Endodermal cell (in vitro differentiated cells): ENCODE measurements around the gene IKZF4. TPM values are rescaled to one million over a fixed set of nuclear protein-coding genes. Genes with fewer than 3 reads are reported as not detected.
"Not testable (repeated sequence)": the region's sequence is repeated elsewhere in the genome, so short reads cannot be mapped to it uniquely, and the experiment has no call there.

Experiments used
- DNase-seq: peaks from one replicate; pipeline ENCODE4 v3.0.0-alpha.2; 2017
- H3K27ac ChIP-seq: 2 replicates; pipeline ENCODE4 v1.5.1; 2013; ENCODE audit warnings: mild to moderate bottlenecking, low read depth, low read length, moderate library complexity
- H3K27me3 ChIP-seq: 2 replicates; pipeline ENCODE4 v1.6.1; 2013; ENCODE audit warnings: mild to moderate bottlenecking, low read length, moderate library complexity; ENCODE audit not compliant: insufficient read depth, control insufficient read depth, poor library complexity, severe bottlenecking
- H3K36me3 ChIP-seq: 2 replicates; pipeline ENCODE4 v1.7.0; 2013; ENCODE audit warnings: mild to moderate bottlenecking, low read length, moderate library complexity; ENCODE audit not compliant: control insufficient read depth, insufficient read depth
- H3K4me1 ChIP-seq: one replicate; pipeline ENCODE4 v1.7.0; 2013; ENCODE audit warnings: low read length; ENCODE audit not compliant: control insufficient read depth, insufficient read depth
- H3K4me3 ChIP-seq: 2 replicates; pipeline ENCODE4 v1.5.1; 2013; ENCODE audit warnings: mild to moderate bottlenecking, low read length, moderate library complexity
- H3K9ac ChIP-seq: 2 replicates; pipeline ENCODE4 v1.6.1; 2013; ENCODE audit warnings: mild to moderate bottlenecking, low read length, moderate library complexity; ENCODE audit not compliant: poor library complexity, severe bottlenecking; ENCODE audit errors: extremely low read depth
- H3K9me3 ChIP-seq: 2 replicates; pipeline ENCODE4 v1.6.1; 2013; ENCODE audit warnings: mild to moderate bottlenecking, low read length, moderate library complexity; ENCODE audit not compliant: control insufficient read depth
- H3K27ac Mint-ChIP-seq: 2 replicates; pipeline ENCODE4 v1.8.0; 2020; ENCODE audit warnings: mixed read lengths
- H3K27me3 Mint-ChIP-seq: 2 replicates; pipeline ENCODE4 v1.8.0; 2021; ENCODE audit warnings: mild to moderate bottlenecking, mixed read lengths; ENCODE audit not compliant: insufficient read depth
- H3K36me3 Mint-ChIP-seq: 2 replicates; pipeline ENCODE4 v1.8.0; 2020; ENCODE audit warnings: low read depth, mixed read lengths
- H3K4me1 Mint-ChIP-seq: 2 replicates; pipeline ENCODE4 v1.8.0; 2020; ENCODE audit warnings: mixed read lengths
- H3K4me3 Mint-ChIP-seq: 2 replicates; pipeline ENCODE4 v1.8.0; 2020; ENCODE audit warnings: mild to moderate bottlenecking, moderate library complexity, mixed read lengths
- H3K9me3 Mint-ChIP-seq: 2 replicates; pipeline ENCODE4 v1.8.0; 2020; ENCODE audit warnings: mild to moderate bottlenecking, mixed read lengths
- WGBS, 2 experiments: methylation state at CpG; one replicate each; pipeline versions ENCODE4 v1.1.5 to v1.1.7; 2013; ENCODE audit warnings: missing lambda C conversion rate in 2 of 2, mixed read lengths in 1 of 2; ENCODE audit not compliant: insufficient coverage in 1 of 2, insufficient read length in 1 of 2; 5-methylcytosine and 5-hydroxymethylcytosine counted together
- total RNA-seq, 2 donors: library from RNA; stranded (reverse); fragmentation: NEBNext Ultra II Directional in 1 of 2; extraction: Animal tissue kit (Norgen Biotek cat#: 25700) in 1 of 2; gene quantifications; 2 replicates in 1 of 2; 3 replicates in 1 of 2; pipeline ENCODE4 v1.2.1, GENCODE V29; 2021
- TF ChIP-seq, protein P1 (sequence below): fragments of 200-600 bp; sonication (generic); conservative IDR thresholded peaks from 2 replicates; pipeline ENCODE4 v1.5.0; 2021; ENCODE audit warnings: antibody characterized with exemption, mild to moderate bottlenecking

IKZF4 gene
- total RNA-seq, 2 donors from 2014 or later = 9.8 to 10.2 TPM

DNA sequence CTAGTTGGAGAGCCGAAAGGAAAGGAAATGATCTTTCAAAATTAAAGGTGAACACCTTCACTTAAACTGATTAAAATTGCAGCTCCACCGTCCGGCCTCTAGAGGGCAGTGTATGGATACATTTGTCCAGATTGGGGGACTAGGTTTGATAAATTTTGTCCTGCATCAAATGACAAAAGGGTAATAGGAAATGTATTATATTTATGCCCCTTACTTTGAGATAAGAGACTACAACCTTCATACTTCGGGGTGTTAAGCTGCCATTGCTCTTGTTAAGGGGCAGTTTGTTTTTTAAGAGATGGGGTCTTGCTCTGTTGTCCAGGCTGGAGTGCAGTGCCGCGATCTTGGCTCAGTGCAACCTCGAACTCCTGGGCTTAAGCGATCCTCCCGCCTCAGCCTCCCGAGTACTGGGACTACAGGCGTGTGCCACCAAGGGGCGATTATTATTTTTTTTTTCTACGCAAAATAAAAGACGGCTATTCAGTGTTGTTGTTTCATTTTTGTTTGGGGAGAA is 24.6 kb upstream of the IKZF4 start:
- Histone ChIP-seq H3K9me3 (peaks cover 23% of the 10 kb centered on the region), H3K27me3 (no peaks in the 10 kb centered on the region), H3K9ac (peak overlapping the region; percentile 88), H3K4me1 (no peaks in the 10 kb centered on the region), H3K27ac (no peak overlapping the region), H3K36me3 (peaks cover 43% of the 10 kb centered on the region), H3K4me3 (peak overlapping the region; percentile 99)
- Mint-ChIP-seq H3K4me3 (peak overlapping the region; percentile 95), H3K9me3 (peaks cover 12% of the 10 kb centered on the region), H3K27me3 (no peaks in the 10 kb centered on the region), H3K4me1 (peaks cover 11% of the 10 kb centered on the region), H3K27ac (peak overlapping the region; percentile 66), H3K36me3 (peaks cover 48% of the 10 kb centered on the region)
- WGBS, 2 experiments = 69 to 93% methylated on average over 7 to 14 of the region's 14 CpGs
- TF ChIP-seq, protein P1, sequence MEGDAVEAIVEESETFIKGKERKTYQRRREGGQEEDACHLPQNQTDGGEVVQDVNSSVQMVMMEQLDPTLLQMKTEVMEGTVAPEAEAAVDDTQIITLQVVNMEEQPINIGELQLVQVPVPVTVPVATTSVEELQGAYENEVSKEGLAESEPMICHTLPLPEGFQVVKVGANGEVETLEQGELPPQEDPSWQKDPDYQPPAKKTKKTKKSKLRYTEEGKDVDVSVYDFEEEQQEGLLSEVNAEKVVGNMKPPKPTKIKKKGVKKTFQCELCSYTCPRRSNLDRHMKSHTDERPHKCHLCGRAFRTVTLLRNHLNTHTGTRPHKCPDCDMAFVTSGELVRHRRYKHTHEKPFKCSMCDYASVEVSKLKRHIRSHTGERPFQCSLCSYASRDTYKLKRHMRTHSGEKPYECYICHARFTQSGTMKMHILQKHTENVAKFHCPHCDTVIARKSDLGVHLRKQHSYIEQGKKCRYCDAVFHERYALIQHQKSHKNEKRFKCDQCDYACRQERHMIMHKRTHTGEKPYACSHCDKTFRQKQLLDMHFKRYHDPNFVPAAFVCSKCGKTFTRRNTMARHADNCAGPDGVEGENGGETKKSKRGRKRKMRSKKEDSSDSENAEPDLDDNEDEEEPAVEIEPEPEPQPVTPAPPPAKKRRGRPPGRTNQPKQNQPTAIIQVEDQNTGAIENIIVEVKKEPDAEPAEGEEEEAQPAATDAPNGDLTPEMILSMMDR = peak; percentile 93
- DNase-seq = peak; percentile 81

DNA sequence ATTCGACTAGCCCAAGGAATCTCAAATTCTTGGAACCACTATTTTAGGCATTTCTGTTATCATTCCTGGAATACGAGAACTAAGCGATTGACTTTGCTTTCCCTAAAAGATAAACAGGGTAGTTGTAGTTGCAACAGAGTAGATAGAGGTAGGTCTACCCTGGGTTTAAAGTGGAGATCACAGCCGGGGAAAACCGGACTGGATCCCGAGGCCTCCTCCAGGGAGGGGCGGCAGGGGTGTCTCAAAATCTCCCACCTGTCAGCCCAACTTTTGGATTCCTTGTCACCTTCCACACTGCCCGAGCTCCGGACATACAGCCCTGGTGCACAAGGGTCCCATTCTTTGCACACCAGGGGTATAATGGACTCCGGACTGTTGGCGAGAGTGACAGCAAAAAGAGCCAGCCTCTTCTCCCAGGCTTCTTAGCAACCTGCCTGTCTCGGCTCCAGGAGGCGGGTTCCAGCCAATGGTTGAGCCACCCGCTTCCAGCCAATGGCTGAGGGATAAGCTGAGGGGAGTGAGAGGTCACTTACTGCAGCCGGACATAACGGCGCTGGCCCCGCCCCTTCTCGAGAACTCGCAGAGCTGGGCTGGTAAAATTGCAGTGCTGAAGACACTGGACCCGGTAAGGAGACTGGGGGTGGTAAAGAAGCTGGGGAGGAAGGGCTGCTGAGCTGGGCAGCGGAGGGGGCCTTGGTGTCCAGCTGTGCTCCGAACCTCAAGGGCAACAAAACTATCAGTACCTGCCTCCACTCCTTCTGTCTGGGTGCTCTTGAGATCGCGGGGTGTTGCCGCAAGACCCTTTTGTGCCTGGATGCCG is 23.9 kb upstream of the IKZF4 start, which contains the start of gene SUOX:
SUOX (plus strand) TSS at position 562 of the 820 bp plus-strand sequence. CDS start 4,946 bp downstream, outside the sequence.
- H3K27me3 ChIP-seq = no peaks in the 10 kb centered on the region
- DNase-seq = peak; percentile 100
- Mint-ChIP-seq H3K4me3 (peak within 1 kb of the TSS; percentile 95), H3K36me3 (peaks cover 49% of the 10 kb centered on the region), H3K4me1 (peaks cover 15% of the 10 kb centered on the region), H3K9me3 (peaks cover 16% of the 10 kb centered on the region), H3K27ac (peak within 1 kb of the TSS; percentile 96), H3K27me3 (no peaks in the 10 kb centered on the region)
- peaks cover 30% of the 10 kb centered on the region for H3K9me3 ChIP-seq
- no peak within 1 kb of the TSS for H3K27ac ChIP-seq
- no peaks in the 10 kb centered on the region for H3K4me1 ChIP-seq
- 11 to 25% methylated on average over 13 to 27 of the region's 27 CpGs for WGBS, 2 experiments
- H3K4me3 ChIP-seq = peak within 1 kb of the TSS; percentile 99
- peak within 1 kb of the TSS; percentile 88 for H3K9ac ChIP-seq
- H3K36me3 ChIP-seq = peaks cover 45% of the 10 kb centered on the region
- TF ChIP-seq, protein P1 = no peak

GRCh38 chr12:55997535-55997859 is 23.3 kb upstream of the IKZF4 start:
- Histone ChIP-seq H3K27ac (no peak overlapping the region), H3K9ac (peak overlapping the region; percentile 88), H3K36me3 (peaks cover 45% of the 10 kb centered on the region), H3K4me3 (peak overlapping the region; percentile 99), H3K27me3 (no peaks in the 10 kb centered on the region), H3K4me1 (no peaks in the 10 kb centered on the region), H3K9me3 (peaks cover 36% of the 10 kb centered on the region)
- H3K27ac Mint-ChIP-seq = peak overlapping the region; percentile 96
- H3K9me3 Mint-ChIP-seq = peaks cover 16% of the 10 kb centered on the region
- TF ChIP-seq, protein P1 = no peak
- H3K27me3 Mint-ChIP-seq = no peaks in the 10 kb centered on the region
- peak overlapping the region; percentile 95 for H3K4me3 Mint-ChIP-seq
- 5 to 8% methylated on average over 4 to 5 of the region's 5 CpGs for WGBS, 2 experiments
- no peak for DNase-seq
- peaks cover 49% of the 10 kb centered on the region for H3K36me3 Mint-ChIP-seq
- H3K4me1 Mint-ChIP-seq = peaks cover 15% of the 10 kb centered on the region

GRCh38 chr12:55999522-55999921 is 21.3 kb upstream of the IKZF4 start:
- H3K4me1 Mint-ChIP-seq = peaks cover 15% of the 10 kb centered on the region

GRCh38 chr12:55999999-56000540 is 20.8 kb upstream of the IKZF4 start:
- Histone ChIP-seq H3K36me3 (peaks cover 46% of the 10 kb centered on the region), H3K9me3 (peaks cover 37% of the 10 kb centered on the region)
- H3K27ac Mint-ChIP-seq, H3K4me3 Mint-ChIP-seq, H3K4me1 ChIP-seq, H3K4me3 ChIP-seq, H3K27ac ChIP-seq, DNase-seq, H3K27me3 ChIP-seq, H3K27me3 Mint-ChIP-seq, H3K9ac ChIP-seq: not testable (repeated sequence)
- Mint-ChIP-seq H3K9me3 (peaks cover 16% of the 10 kb centered on the region), H3K36me3 (peaks cover 48% of the 10 kb centered on the region), H3K4me1 (peaks cover 15% of the 10 kb centered on the region)
- 97 to 100% methylated on average over 2 to 33 of the region's 33 CpGs for WGBS, 2 experiments

More at GRCh38 chr12:55999522-55999921, 21.3 kb upstream of the IKZF4 start:
- H3K27me3 ChIP-seq, H3K9ac ChIP-seq, H3K27me3 Mint-ChIP-seq, H3K4me1 ChIP-seq, H3K27ac ChIP-seq: not testable (repeated sequence)
- peaks cover 44% of the 10 kb centered on the region for H3K36me3 ChIP-seq
- H3K9me3 ChIP-seq = peaks cover 37% of the 10 kb centered on the region
- Mint-ChIP-seq H3K4me3 (peak overlapping the region; percentile 24), H3K36me3 (peaks cover 45% of the 10 kb centered on the region), H3K27ac (peak overlapping the region; percentile 75), H3K9me3 (peaks cover 16% of the 10 kb centered on the region)
- peak overlapping the region; percentile 99 for H3K4me3 ChIP-seq
- DNase-seq = peak; percentile 70
- WGBS, 2 experiments = 89 to 92% methylated on average over 2 to 4 of the region's 6 CpGs
